ENCODE data around the gene LUZP2. TPM values are rescaled to one million over a fixed set of nuclear protein-coding genes. Genes with fewer than 3 reads are reported as not detected.

The LUZP2 gene
- total and polyA plus RNA-seq, 8 donors = 1.2 to 8.3 (median 4.6) TPM; not detected in 1

DNA sequence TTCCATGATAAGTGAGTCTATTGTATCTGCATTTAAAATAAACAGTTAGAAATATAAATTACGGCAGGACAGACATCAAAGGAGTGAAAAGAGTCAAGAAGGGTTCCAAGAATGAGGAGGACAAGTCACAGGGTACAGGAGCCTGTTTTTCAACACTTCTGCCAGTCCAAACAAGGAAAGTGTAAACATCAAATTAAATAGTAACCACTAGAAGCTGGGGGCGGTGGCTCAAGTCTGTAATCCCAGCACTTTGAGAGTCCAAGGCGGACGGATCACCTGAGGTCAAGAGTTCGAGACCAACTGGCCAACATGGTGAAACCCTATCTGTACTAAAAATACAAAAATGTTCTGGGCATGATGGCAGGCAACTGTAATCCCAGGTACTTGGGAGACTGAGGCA lies 219.6 kb downstream of the LUZP2 start:
- H3K4me3 ChIP-seq = no peak overlapping the region
- DNase-seq (no peak), ATAC-seq (no peak)
- no peaks in the 10 kb centered on the region for H3K27me3 ChIP-seq
- intact Hi-C loops (cut with DNase I) = no loop called here
- no peak overlapping the region for H3K27ac ChIP-seq
- TF ChIP-seq, protein P1, sequence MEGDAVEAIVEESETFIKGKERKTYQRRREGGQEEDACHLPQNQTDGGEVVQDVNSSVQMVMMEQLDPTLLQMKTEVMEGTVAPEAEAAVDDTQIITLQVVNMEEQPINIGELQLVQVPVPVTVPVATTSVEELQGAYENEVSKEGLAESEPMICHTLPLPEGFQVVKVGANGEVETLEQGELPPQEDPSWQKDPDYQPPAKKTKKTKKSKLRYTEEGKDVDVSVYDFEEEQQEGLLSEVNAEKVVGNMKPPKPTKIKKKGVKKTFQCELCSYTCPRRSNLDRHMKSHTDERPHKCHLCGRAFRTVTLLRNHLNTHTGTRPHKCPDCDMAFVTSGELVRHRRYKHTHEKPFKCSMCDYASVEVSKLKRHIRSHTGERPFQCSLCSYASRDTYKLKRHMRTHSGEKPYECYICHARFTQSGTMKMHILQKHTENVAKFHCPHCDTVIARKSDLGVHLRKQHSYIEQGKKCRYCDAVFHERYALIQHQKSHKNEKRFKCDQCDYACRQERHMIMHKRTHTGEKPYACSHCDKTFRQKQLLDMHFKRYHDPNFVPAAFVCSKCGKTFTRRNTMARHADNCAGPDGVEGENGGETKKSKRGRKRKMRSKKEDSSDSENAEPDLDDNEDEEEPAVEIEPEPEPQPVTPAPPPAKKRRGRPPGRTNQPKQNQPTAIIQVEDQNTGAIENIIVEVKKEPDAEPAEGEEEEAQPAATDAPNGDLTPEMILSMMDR (IDR thresholded peaks at IDR 0.05) = no peak
- no peaks in the 10 kb centered on the region for H3K36me3 ChIP-seq
- no peaks in the 10 kb centered on the region for H3K4me1 ChIP-seq
- H3K9me3 ChIP-seq = peaks cover 0 to 4% of the 10 kb centered on the region in 2 donors

DNA sequence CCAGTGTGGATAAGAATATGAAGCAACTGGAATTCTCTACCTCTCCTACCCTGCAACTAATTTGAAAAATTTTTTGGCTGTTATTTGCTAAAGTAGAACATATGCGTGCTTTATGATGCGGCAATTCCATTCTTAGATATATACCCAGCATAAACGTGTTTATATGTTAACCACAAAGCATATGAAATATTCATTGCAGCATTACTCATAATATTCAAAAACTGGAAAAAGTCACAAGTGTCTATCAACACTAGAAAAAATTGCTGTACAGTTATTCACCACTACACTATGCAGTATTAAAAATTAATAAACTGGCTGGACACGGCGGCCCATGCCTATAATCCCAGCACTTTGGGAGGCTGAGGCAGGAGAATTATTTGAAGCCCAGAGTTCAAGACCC lies 226.4 kb downstream of the LUZP2 start:
- Histone ChIP-seq H3K4me3 (no peak overlapping the region), H3K36me3 (no peaks in the 10 kb centered on the region), H3K27me3 (no peaks in the 10 kb centered on the region), H3K27ac (no peak overlapping the region), H3K4me1 (no peaks in the 10 kb centered on the region), H3K9me3 (no peaks in the 10 kb centered on the region)
- TF ChIP-seq, protein P1 (IDR thresholded peaks at IDR 0.05) = no peak
- DNase-seq = no peak
- intact Hi-C loops (cut with DNase I) = no loop called here
- ATAC-seq = no peak

DNA sequence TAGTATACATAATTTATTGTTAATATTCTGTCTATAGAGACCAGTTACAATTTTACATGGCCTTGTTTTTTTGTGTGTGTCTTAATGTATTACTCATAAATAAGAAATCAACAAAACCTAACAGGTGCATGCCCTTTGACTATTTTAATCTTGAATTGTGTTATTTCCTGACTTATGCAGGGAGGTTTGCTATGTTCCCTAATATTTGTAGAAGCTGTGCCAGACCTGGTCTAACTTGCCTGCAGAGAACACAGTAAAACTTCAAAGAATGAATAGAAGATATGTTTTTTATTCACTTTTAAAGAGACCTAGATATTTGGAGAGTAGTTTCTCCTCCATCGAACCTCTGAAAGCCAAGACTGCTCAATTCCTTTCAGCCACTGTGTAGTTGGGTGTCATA lies 234.7 kb downstream of the LUZP2 start:
- Histone ChIP-seq H3K36me3 (no peaks in the 10 kb centered on the region), H3K9me3 (no peaks in the 10 kb centered on the region), H3K27me3 (no peaks in the 10 kb centered on the region), H3K27ac (no peak overlapping the region), H3K4me3 (no peak overlapping the region), H3K4me1 (no peaks in the 10 kb centered on the region)
- intact Hi-C loops (cut with DNase I) = no loop called here
- TF ChIP-seq, protein P1 (IDR thresholded peaks at IDR 0.05) = no peak
- no peak for DNase-seq
- no peak for ATAC-seq

DNA sequence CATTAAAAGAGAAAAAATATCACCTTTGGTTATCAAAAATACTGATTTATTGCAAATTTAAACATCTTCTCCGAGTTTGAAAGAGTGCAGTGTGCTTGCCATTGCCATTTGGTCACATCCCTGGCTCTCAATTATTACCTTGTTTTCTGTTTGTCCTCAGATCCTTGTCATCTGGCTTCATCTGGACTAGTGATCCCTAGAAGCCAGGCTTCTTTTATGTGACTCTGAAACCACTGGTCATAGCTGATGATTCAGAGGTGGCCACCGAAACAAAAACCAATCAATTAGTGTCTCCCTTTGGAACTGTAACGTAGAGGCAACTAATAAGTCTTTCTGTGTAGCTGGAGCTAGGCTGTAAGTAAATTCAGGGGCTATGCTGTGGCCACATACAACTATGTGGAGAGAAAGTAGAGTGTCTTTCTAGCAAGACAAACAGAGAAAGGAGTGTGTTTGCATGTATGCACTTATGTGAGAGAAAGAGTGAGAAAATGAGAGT lies 237.9 kb downstream of the LUZP2 start:
- DNase-seq = no peak
- Histone ChIP-seq H3K27me3 (no peaks in the 10 kb centered on the region), H3K27ac (no peak overlapping the region), H3K4me3 (no peak overlapping the region), H3K36me3 (no peaks in the 10 kb centered on the region), H3K4me1 (no peaks in the 10 kb centered on the region), H3K9me3 (no peaks in the 10 kb centered on the region)
- intact Hi-C loops (cut with DNase I) = no loop called here
- ATAC-seq = no peak
- TF ChIP-seq, protein P1 (IDR thresholded peaks at IDR 0.05) = no peak

DNA sequence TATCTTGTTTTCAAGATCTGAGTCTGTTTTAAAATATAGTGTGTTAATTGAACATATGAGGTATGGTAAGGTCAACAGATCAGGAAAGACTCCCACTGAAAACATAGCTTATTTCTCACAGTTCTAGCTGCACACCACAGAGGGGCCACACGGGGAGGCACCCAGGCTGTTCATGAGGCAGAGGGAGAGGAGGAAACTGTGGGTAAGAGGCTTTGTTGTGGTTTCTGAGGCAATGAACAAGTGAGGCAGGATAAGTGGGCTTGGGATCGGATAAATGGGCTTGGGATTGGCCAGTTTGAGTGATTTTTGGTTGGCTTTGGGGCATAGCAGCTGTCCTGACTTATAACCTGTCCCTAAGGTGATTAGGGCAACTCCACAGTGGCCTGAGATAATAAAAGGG lies 242.1 kb downstream of the LUZP2 start:
- no peak overlapping the region for H3K27ac ChIP-seq
- H3K4me1 ChIP-seq = no peaks in the 10 kb centered on the region
- no peaks in the 10 kb centered on the region for H3K27me3 ChIP-seq
- intact Hi-C loops (cut with DNase I) = no loop called here
- ATAC-seq (no peak), DNase-seq (no peak)
- TF ChIP-seq, protein P1 (IDR thresholded peaks at IDR 0.05) = no peak
- H3K9me3 ChIP-seq = no peaks in the 10 kb centered on the region
- H3K36me3 ChIP-seq = no peaks in the 10 kb centered on the region
- H3K4me3 ChIP-seq = no peak overlapping the region

All from left lung (tissue), 10 donors.